ENCODE results near the gene AMBRA1.

DNA sequence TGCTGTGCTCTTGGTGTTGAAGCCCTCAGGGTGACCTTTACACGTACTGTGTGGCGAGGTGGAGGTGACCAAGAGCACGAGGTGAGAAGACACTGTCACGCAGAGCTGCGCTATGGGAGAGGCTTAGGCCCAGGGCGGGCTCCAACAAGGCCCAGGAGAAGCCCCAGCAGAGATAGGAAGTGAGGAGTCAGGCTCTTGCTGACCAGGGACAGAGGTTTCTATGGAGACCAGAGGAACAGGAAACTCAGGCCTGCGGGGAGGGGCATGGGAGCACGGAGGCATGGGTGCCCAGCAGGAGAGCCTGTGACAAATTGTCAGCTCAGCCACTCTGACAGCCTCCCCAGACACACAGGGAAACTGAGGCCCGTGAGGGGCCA, 230.8 kb downstream of the AMBRA1 start:
- TF ChIP-seq, protein P1, sequence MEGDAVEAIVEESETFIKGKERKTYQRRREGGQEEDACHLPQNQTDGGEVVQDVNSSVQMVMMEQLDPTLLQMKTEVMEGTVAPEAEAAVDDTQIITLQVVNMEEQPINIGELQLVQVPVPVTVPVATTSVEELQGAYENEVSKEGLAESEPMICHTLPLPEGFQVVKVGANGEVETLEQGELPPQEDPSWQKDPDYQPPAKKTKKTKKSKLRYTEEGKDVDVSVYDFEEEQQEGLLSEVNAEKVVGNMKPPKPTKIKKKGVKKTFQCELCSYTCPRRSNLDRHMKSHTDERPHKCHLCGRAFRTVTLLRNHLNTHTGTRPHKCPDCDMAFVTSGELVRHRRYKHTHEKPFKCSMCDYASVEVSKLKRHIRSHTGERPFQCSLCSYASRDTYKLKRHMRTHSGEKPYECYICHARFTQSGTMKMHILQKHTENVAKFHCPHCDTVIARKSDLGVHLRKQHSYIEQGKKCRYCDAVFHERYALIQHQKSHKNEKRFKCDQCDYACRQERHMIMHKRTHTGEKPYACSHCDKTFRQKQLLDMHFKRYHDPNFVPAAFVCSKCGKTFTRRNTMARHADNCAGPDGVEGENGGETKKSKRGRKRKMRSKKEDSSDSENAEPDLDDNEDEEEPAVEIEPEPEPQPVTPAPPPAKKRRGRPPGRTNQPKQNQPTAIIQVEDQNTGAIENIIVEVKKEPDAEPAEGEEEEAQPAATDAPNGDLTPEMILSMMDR (conservative IDR thresholded peaks at IDR 0.05; ENCODE audit: low read length): no peak
- no peak for TF ChIP-seq EZH2phosphoT487 (IDR thresholded peaks at IDR 0.05; ENCODE audit: borderline replicate concordance, low read depth, low read length)
